ENCODE measurements around the gene TYRO3.

DNA sequence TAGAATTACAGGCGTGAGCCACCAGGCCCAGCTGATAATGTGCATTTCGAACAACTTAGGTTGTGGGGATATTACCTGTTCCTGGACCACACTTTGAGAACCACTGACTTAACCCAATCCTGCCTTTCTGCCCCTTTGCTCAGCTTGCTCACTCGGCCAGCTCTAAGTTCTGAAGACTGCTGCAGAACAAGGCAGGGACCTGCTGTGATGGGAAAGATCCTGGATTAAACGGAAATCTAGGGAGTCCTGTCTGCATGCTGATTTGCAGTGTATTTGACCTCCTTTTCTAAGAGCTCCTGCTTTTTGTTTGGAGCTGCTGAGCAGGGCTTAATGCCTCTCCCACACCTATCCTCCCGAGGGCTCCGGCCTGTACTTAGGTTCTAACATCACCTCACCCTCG, 48.3 kb upstream of the TYRO3 start:
- TF ChIP-seq, protein P1, sequence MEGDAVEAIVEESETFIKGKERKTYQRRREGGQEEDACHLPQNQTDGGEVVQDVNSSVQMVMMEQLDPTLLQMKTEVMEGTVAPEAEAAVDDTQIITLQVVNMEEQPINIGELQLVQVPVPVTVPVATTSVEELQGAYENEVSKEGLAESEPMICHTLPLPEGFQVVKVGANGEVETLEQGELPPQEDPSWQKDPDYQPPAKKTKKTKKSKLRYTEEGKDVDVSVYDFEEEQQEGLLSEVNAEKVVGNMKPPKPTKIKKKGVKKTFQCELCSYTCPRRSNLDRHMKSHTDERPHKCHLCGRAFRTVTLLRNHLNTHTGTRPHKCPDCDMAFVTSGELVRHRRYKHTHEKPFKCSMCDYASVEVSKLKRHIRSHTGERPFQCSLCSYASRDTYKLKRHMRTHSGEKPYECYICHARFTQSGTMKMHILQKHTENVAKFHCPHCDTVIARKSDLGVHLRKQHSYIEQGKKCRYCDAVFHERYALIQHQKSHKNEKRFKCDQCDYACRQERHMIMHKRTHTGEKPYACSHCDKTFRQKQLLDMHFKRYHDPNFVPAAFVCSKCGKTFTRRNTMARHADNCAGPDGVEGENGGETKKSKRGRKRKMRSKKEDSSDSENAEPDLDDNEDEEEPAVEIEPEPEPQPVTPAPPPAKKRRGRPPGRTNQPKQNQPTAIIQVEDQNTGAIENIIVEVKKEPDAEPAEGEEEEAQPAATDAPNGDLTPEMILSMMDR (IDR thresholded peaks at IDR 0.05) = no peak
- no peak for TF ChIP-seq POLR2A (IDR thresholded peaks at IDR 0.05; ENCODE audit: low read depth)

Data from esophagus muscularis mucosa (tissue), 3 donors.